Lung microvascular endothelial cell (primary cell): ENCODE data around the gene PCSK6. TPM values are rescaled to one million over a fixed set of nuclear protein-coding genes. Genes with fewer than 3 reads are reported as not detected.
"Not testable (repeated sequence)": the region's sequence is repeated elsewhere in the genome, so short reads cannot be mapped to it uniquely, and the experiment has no call there.

ENCODE experiments used
- DNase-seq, 2 donors: peaks; one replicate each; pipeline versions ENCODE4 v3.0.0 to v3.0.0-alpha.2; 2010; ENCODE audit warnings: low read depth in 2 of 2
- total RNA-seq: library from RNA; depleted of rRNA; stranded (reverse); fragments of >200 nt; gene quantifications from 2 replicates; pipeline ENCODE4 v1.2.1, GENCODE V29; 2014

PCSK6 gene
- total RNA-seq, 1 donor from 2014 or later, result 38.9 TPM

- peak in 1 of 2 donors; percentile 5 for DNase-seq
Observed at GRCh38 chr15:101358895-101359294, 130.6 kb downstream of the PCSK6 start.

- DNase-seq, result no peak
Observed at GRCh38 chr15:101357885-101358284, 131.6 kb downstream of the PCSK6 start.

DNA sequence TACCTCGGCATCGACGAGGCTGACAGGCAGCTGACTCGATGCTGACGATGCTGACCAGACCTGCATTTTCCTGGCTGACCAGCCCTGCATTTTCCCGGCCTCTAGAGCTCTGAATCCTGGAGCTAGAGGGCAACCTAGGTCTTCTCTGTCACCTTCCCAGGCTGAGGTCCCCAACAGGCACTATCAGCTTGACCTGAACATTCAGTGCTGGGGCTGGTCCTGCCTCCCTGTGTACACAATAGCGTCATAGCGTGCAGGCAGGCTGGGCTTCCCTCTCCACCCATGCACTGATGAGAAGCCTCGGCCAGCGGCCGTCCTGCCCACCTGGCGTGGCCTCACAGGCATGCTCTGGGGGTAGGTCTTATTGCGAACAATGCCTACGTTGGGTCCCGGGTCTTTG, 132.2 kb downstream of the PCSK6 start:
- no peak for DNase-seq

- not testable (repeated sequence) for DNase-seq
Observed at GRCh38 chr15:101356512-101357172, 132.9 kb downstream of the PCSK6 start.

- DNase-seq, result no peak
Observed at GRCh38 chr15:101355678-101356464, 133.6 kb downstream of the PCSK6 start.

DNA sequence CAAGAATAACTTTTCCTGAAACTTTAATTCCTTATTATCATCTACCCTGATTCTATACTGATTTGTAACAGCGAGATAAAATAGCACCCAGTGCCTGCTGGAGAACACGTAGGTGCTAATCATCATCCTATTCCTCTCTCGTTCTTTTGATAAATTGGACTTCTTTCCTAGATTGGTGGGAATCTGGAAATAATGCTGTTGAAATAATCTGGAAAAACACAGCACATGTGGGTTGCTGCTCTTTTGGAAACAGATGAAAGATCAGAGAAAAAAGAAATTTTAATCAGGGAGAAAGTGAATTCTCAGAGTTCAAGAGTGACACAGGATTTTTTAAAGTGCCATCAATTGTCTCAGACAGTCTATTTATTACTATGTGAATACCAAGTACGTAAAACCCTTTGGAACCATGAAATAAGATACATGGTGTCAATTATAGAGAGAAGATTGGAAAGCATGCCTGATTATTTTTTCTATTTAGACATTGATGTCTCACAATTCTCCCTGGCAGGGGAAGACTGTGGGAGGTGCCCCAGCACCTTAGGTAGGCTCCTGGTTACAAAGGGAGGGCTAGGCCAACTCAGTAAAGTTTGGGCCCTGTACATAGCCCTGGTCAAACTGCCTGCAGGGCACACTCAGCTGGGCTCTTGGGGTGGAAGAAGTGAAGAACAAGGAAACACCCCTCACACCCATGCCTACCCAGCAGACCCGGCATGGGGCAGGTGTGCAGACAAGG, 134.4 kb downstream of the PCSK6 start:
- DNase-seq, result no peak

GRCh38 chr15:101353240-101353639, 136.3 kb downstream of the PCSK6 start:
- DNase-seq, result no peak

- no peak for DNase-seq
Observed at GRCh38 chr15:101351736-101352135, 137.8 kb downstream of the PCSK6 start.

DNA sequence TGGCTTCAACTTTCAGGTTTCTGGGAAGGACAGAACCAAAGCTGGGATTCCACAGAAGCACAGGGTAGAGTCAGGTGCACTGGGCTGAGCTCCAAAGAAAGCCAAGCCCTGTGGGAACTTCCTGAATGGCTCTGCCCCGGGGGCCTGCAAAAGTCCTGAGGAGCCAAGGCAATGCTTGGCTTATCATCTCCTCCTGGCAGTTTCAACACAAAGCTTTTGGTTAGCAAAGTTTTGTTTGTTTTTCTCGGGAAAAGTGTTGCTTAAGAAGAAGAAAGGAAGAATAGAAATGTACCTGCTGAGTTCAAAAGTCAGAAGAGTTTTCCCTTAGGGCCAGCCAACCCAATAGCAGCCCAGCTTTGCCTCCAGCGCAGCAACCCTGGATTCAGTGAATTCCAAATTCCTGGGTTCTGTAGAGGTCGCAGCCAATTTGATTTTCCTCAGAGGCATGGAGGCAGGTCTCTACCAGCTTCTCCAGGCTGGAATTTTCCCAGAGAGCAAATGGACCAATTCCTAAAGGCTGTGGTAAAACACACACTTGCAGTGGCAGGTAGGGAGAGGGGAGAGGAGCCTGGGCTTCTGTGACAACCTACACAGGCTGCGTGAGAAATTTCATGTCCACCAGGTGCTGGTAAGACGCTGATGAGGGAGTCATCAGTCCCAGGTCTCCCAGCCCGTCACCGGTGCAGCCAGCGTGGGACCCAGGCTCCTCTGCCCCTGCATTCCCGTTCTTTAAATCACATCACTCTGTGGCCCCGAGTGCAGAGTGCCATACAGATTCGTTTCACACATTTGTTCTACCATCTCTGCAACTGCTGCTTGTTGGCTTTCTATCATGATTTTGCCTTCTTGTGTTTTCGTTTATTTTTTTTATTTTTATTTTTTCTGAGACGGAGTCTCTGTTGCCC, 140.2 kb downstream of the PCSK6 start:
- peak in 1 of 2 donors; percentile 4 for DNase-seq

- DNase-seq, result peak in 1 of 2 donors; percentile 16
Observed at GRCh38 chr15:101348643-101349042, 140.9 kb downstream of the PCSK6 start.

DNA sequence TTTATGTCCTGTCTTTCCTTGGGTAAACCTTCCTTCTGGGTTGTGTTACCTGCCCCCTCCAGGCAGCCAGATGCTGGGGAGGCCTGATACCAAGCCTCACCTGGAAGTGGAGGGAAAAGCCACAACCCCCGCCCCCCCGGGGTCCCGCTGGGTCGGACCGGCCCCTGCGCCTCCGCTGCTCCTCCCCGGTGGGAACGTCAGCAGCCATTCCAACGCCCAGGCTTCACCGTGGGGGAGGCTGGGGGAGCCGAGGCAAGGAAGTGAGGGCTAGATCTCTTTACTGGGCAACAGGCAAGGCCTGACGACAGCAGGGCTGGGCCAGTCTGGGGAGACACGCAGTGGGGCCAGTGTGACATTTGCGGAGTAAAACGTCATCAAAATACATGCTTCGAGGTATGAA, 141.5 kb downstream of the PCSK6 start:
- no peak for DNase-seq

DNA sequence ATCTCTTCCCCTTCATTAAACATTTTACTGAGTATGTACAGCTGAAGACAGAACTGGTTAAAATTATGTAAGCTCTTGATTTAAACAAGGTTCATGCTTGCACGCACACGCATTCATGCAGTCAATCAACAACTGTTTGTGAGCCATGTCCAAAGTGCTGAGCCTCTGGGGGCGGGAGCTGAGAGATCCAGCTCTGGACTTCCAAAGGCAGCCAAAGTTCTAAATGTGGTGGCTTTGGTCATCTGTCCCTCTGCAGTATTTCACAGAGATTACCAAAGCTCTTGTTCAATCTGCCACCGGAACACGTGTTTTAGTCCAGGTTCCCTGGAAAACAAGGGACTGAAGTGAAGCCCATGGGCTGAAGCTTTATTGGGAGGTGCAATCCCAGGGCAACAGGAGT, 142.1 kb downstream of the PCSK6 start:
- no peak for DNase-seq

- no peak for DNase-seq
Observed at GRCh38 chr15:101346928-101347327, 142.6 kb downstream of the PCSK6 start.

- no peak for DNase-seq
Observed at GRCh38 chr15:101342056-101342455, 147.5 kb downstream of the PCSK6 start.

GRCh38 chr15:101338502-101339057, 150.9 kb downstream of the PCSK6 start:
- no peak for DNase-seq

- DNase-seq, result no peak
Observed at GRCh38 chr15:101337976-101338375, 151.5 kb downstream of the PCSK6 start.

- not testable (repeated sequence) for DNase-seq
Observed at GRCh38 chr15:101333907-101334789, 155.4 kb downstream of the PCSK6 start.

DNA sequence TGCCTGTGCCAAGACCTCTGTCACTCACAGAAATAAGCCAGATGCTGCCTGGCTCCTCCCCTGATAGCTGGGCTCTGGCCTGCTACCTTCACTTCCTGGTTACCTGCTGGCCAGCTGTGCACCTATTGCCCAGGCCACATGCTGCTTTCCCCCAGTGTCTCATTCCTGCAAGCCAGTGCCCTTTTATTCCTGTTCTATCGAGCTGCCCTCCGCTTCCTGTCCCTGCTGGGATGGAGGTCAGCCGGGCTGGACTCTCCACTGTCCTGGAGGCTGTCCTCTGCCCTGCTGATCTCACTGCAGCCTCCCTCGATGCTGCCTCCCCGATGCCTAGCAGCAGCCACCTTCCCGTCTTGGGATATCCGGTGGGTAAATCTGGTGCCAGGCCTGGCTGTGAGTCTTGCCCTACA, 157.4 kb downstream of the PCSK6 start:
- DNase-seq, result no peak

- no peak for DNase-seq
Observed at GRCh38 chr15:101329867-101330380, 159.6 kb downstream of the PCSK6 start.
